ENCODE data around the gene PCDHB4.
"Not testable (repeated sequence)": the region's sequence is repeated elsewhere in the genome, so short reads cannot be mapped to it uniquely, and the experiment has no call there.

The PCDHB4 gene

DNA sequence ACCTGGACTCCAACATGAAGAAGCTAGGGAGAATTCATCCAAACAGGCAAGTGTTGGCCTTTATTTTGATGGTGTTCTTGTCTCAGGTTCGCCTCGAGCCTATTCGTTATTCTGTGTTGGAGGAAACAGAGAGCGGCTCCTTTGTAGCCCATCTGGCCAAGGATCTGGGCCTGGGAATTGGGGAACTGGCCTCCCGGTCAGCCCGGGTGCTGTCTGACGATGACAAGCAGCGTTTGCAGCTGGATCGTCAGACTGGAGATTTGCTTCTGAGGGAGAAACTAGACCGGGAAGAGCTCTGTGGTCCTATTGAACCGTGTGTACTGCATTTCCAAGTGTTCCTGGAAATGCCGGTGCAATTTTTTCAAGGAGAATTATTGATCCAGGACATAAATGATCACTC lies 367 bp downstream of the PCDHB4 start:
- no peak overlapping the region for H3K27ac Mint-ChIP-seq
- no peaks in the 10 kb centered on the region for H3K36me3 Mint-ChIP-seq
- no peaks in the 10 kb centered on the region for H3K4me1 Mint-ChIP-seq
- no peaks in the 10 kb centered on the region for H3K9me3 Mint-ChIP-seq
- no peaks in the 10 kb centered on the region for H3K27me3 Mint-ChIP-seq
- no peak overlapping the region for H3K4me3 Mint-ChIP-seq
- DNase-seq (ENCODE audit: low spot score in 2 of 2) (no peak), ATAC-seq (ENCODE audit: low read depth) (no peak)

DNA sequence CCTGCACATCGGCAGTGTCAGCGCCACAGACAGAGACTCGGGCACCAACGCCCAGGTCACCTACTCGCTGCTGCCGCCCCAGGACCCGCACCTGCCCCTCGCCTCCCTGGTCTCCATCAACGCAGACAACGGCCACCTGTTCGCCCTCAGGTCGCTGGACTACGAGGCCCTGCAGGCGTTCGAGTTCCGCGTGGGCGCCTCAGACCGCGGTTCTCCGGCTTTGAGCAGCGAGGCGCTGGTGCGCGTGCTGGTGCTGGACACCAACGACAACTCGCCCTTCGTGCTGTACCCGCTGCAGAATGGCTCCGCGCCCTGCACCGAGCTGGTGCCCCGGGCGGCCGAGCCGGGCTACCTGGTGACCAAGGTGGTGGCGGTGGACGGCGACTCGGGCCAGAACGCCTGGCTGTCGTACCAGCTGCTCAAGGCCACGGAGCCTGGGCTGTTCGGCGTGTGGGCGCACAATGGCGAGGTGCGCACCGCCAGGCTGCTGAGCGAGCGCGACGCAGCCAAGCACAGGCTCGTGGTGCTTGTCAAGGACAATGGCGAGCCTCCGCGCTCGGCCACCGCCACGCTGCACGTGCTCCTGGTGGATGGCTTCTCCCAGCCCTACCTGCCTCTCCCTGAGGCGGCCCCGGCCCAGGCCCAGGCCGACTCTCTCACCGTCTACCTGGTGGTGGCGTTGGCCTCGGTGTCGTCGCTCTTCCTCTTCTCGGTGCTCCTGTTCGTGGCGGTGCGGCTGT lies 1.9 kb downstream of the PCDHB4 start:
- not testable (repeated sequence) for H3K27ac Mint-ChIP-seq; H3K4me3 Mint-ChIP-seq; H3K27me3 Mint-ChIP-seq; H3K9me3 Mint-ChIP-seq; H3K36me3 Mint-ChIP-seq; DNase-seq (ENCODE audit: low spot score in 2 of 2); H3K4me1 Mint-ChIP-seq; ATAC-seq (ENCODE audit: low read depth)

- H3K27ac Mint-ChIP-seq: no peak overlapping the region
- DNase-seq (ENCODE audit: low spot score in 2 of 2) (no peak), ATAC-seq (ENCODE audit: low read depth) (no peak)
- no peak overlapping the region for H3K4me3 Mint-ChIP-seq
- H3K4me1 Mint-ChIP-seq: no peaks in the 10 kb centered on the region
- peaks cover 4% of the 10 kb centered on the region for H3K9me3 Mint-ChIP-seq
- no peaks in the 10 kb centered on the region for H3K36me3 Mint-ChIP-seq
- no peaks in the 10 kb centered on the region for H3K27me3 Mint-ChIP-seq
Measured at GRCh38 chr5:141127305-141127704, 5.7 kb downstream of the PCDHB4 start.

DNA sequence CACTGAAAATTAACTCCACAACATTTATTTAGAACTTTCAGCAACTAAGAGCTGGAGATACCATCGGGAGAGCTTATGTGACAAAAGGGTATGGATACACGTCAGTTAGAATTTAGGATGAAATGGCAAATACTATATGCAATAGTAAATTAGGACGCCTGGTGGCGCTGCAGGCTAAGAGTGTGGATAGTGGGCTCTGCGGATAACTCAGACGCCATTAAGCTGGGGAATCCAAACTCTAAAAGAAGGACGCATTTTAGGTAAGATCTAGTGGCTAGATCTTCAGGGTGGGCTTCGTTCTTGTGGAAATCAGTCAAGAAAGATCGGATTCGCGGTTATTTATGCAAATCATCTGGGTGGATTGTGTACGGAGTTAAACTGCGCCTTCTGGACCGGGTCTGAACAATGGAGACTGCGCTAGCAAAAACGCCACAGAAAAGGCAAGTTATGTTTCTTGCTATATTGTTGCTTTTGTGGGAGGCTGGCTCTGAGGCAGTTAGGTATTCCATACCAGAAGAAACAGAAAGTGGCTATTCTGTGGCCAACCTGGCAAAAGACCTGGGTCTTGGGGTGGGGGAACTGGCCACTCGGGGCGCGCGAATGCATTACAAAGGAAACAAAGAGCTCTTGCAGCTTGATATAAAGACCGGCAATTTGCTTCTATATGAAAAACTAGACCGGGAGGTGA lies 13.6 kb downstream of the PCDHB4 start, which contains the start of gene PCDHB5:
TSS of gene PCDHB5 (plus strand) at position 177 of the 688 bp plus-strand sequence. CDS start at position 406, 229 bp downstream.
- Mint-ChIP-seq H3K9me3 (peaks cover 17% of the 10 kb centered on the region), H3K4me1 (no peaks in the 10 kb centered on the region), H3K4me3 (no peak within 1 kb of the TSS), H3K27me3 (peaks cover 2% of the 10 kb centered on the region), H3K36me3 (peaks cover 3% of the 10 kb centered on the region), H3K27ac (no peak within 1 kb of the TSS)
- DNase-seq (ENCODE audit: low spot score in 2 of 2) (no peak), ATAC-seq (ENCODE audit: low read depth) (no peak)

DNA sequence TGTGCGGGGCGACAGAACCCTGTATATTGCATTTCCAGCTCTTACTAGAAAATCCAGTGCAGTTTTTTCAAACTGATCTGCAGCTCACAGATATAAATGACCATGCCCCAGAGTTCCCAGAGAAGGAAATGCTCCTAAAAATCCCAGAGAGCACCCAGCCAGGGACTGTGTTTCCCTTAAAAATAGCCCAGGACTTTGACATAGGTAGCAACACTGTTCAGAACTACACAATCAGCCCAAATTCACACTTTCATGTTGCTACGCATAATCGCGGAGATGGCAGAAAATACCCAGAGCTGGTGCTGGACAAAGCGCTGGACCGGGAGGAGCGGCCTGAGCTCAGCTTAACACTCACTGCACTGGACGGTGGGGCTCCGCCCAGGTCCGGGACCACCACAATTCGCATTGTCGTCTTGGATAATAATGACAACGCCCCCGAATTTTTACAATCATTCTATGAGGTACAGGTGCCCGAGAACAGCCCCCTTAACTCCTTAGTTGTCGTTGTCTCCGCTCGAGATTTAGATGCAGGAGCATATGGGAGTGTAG lies 14.2 kb downstream of the PCDHB4 start:
- peaks cover 15% of the 10 kb centered on the region for H3K9me3 Mint-ChIP-seq

GRCh38 chr5:141137346-141137745 lies 15.7 kb downstream of the PCDHB4 start:
- H3K27ac Mint-ChIP-seq; H3K36me3 Mint-ChIP-seq; H3K27me3 Mint-ChIP-seq; H3K4me1 Mint-ChIP-seq; DNase-seq (ENCODE audit: low spot score in 2 of 2); ATAC-seq (ENCODE audit: low read depth); H3K4me3 Mint-ChIP-seq: not testable (repeated sequence)
- H3K9me3 Mint-ChIP-seq: peaks cover 13% of the 10 kb centered on the region

More for the DNA sequence above, 14.2 kb downstream of the PCDHB4 start:
- Mint-ChIP-seq H3K27me3 (peaks cover 2% of the 10 kb centered on the region), H3K27ac (no peak overlapping the region), H3K36me3 (peaks cover 3% of the 10 kb centered on the region), H3K4me1 (no peaks in the 10 kb centered on the region), H3K4me3 (no peak overlapping the region)
- no peak for DNase-seq (ENCODE audit: low spot score in 2 of 2)
- no peak for ATAC-seq (ENCODE audit: low read depth)

- DNase-seq (ENCODE audit: low spot score in 2 of 2): no peak
- no peak within 1 kb of the TSS for H3K27ac Mint-ChIP-seq
- peaks cover 3% of the 10 kb centered on the region for H3K36me3 Mint-ChIP-seq
- peaks cover 2% of the 10 kb centered on the region for H3K4me1 Mint-ChIP-seq
- no peaks in the 10 kb centered on the region for H3K27me3 Mint-ChIP-seq
- H3K9me3 Mint-ChIP-seq: peaks cover 1% of the 10 kb centered on the region
- no peak for ATAC-seq (ENCODE audit: low read depth)
- H3K4me3 Mint-ChIP-seq: no peak within 1 kb of the TSS
Measured at GRCh38 chr5:141149812-141150211, 28.2 kb downstream of the PCDHB4 start, which contains the start of gene PCDHB6. Gene PCDHB6, plus strand, starts transcription at chr5:141150057. Its CDS starts 201 bp downstream, at chr5:141150258.

DNA sequence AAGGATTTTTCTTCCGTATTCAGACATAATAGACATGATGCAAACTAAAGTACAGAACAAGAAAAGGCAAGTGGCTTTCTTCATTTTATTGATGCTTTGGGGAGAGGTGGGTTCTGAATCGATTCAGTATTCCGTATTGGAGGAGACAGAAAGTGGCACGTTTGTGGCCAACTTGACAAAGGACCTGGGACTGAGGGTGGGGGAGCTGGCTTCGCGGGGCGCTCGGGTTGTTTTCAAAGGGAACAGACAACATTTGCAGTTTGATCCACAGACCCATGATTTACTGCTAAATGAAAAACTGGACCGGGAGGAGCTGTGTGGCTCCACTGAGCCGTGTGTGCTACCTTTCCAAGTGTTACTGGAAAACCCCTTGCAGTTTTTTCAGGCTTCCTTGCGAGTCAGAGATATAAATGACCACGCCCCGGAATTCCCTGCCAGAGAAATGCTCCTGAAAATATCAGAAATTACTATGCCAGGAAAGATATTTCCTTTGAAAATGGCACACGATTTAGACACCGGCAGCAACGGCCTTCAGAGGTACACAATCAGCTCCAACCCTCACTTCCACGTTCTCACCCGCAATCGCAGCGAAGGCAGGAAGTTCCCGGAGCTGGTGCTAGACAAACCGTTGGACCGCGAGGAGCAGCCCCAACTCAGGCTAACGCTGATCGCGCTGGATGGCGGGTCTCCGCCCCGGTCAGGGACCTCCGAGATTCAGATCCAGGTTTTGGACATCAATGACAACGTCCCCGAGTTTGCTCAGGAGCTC lies 28.8 kb downstream of the PCDHB4 start:
- no peak overlapping the region for H3K4me3 Mint-ChIP-seq
- H3K36me3 Mint-ChIP-seq: peaks cover 3% of the 10 kb centered on the region
- no peak overlapping the region for H3K27ac Mint-ChIP-seq
- H3K9me3 Mint-ChIP-seq: peaks cover 1% of the 10 kb centered on the region
- peaks cover 2% of the 10 kb centered on the region for H3K4me1 Mint-ChIP-seq
- ATAC-seq (ENCODE audit: low read depth) (no peak), DNase-seq (ENCODE audit: low spot score in 2 of 2) (no peak)
- H3K27me3 Mint-ChIP-seq: no peaks in the 10 kb centered on the region

DNA sequence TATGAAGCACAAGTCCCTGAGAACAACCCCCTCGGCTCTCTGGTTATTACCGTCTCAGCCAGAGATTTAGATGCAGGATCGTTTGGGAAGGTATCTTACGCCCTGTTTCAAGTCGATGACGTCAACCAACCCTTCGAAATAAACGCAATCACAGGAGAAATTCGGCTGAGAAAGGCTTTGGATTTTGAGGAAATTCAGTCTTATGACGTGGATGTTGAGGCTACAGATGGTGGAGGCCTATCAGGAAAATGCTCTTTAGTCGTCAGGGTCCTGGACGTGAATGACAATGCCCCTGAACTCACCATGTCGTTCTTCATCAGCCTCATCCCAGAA lies 29.3 kb downstream of the PCDHB4 start:
- peaks cover 3% of the 10 kb centered on the region for H3K36me3 Mint-ChIP-seq
- H3K9me3 Mint-ChIP-seq: peaks cover 1% of the 10 kb centered on the region
- no peak overlapping the region for H3K4me3 Mint-ChIP-seq
- no peak overlapping the region for H3K27ac Mint-ChIP-seq
- no peaks in the 10 kb centered on the region for H3K27me3 Mint-ChIP-seq
- DNase-seq (ENCODE audit: low spot score in 2 of 2) (no peak), ATAC-seq (ENCODE audit: low read depth) (no peak)
- H3K4me1 Mint-ChIP-seq: peaks cover 2% of the 10 kb centered on the region

GRCh38 chr5:141151632-141152031 lies 30.0 kb downstream of the PCDHB4 start:
- H3K4me3 Mint-ChIP-seq; H3K36me3 Mint-ChIP-seq; H3K4me1 Mint-ChIP-seq; DNase-seq (ENCODE audit: low spot score in 2 of 2); H3K27ac Mint-ChIP-seq; H3K9me3 Mint-ChIP-seq; H3K27me3 Mint-ChIP-seq; ATAC-seq (ENCODE audit: low read depth): not testable (repeated sequence)

GRCh38 chr5:141152096-141152495 lies 30.5 kb downstream of the PCDHB4 start:
- not testable (repeated sequence) for H3K27ac Mint-ChIP-seq; ATAC-seq (ENCODE audit: low read depth); H3K27me3 Mint-ChIP-seq; H3K4me3 Mint-ChIP-seq; H3K36me3 Mint-ChIP-seq; H3K9me3 Mint-ChIP-seq; DNase-seq (ENCODE audit: low spot score in 2 of 2); H3K4me1 Mint-ChIP-seq

DNA sequence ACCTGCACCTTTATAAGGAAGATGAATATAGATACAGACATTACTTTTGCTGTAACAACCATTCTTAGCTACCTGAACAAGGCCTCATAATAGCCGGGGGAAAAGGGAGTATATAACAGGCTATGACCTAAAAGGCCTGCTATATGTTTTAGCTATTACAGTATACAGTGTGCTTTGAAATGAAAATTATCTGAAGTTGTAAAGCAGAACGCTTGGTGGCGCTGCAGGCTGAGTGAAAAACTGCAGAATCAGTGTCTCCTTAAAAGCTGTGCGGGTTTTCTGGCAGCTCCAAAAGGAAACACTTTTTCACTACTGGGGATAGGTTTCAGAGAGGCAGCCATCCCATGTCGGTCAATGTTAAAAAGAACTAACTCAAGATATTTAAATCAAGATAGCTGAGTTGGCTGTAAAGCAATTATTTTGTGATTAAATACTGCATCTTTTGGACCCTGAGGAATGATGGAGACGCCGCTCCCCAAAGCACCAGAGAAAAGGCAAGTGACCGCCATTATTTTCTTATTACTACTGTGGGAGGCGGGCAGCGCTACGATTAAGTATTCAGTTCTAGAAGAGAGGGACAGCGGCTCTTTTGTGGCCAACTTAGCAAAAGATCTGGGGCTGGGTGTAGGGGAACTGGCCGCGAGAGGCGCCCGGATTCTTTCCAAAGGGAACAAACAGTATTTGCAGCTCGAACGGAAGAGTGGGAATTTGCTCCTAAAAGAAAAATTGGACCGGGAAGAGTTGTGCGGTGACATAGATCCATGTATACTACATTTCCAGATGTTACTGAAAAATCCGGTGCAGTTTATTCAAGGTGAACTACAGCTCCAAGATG lies 34.1 kb downstream of the PCDHB4 start:
- Mint-ChIP-seq H3K27ac (no peak overlapping the region), H3K9me3 (peaks cover 3% of the 10 kb centered on the region), H3K4me1 (no peaks in the 10 kb centered on the region), H3K27me3 (peaks cover 1% of the 10 kb centered on the region), H3K36me3 (peaks cover 1% of the 10 kb centered on the region), H3K4me3 (no peak overlapping the region)
- no peak for ATAC-seq (ENCODE audit: low read depth)
- no peak for DNase-seq (ENCODE audit: low spot score in 2 of 2)

DNA sequence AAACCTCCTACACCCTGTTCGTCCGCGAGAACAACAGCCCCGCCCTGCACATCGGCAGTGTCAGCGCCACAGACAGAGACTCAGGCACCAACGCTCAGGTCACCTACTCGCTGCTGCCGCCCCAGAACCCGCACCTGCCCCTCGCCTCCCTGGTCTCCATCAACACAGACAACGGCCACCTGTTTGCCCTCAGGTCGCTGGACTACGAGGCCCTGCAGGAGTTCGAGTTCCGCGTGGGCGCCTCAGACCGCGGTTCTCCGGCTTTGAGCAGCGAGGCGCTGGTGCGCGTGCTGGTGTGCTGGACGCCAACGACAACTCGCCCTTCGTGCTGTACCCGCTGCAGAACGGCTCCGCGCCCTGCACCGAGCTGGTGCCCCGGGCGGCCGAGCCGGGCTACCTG lies 35.7 kb downstream of the PCDHB4 start:
- not testable (repeated sequence) for H3K4me1 Mint-ChIP-seq; H3K9me3 Mint-ChIP-seq; H3K4me3 Mint-ChIP-seq; DNase-seq (ENCODE audit: low spot score in 2 of 2); H3K27ac Mint-ChIP-seq; H3K36me3 Mint-ChIP-seq; H3K27me3 Mint-ChIP-seq; ATAC-seq (ENCODE audit: low read depth)

Measured in memory B cell (primary cell).